GM12878 (cell line): ENCODE measurements around the gene RBMS3. TPM values are rescaled to one million over a fixed set of nuclear protein-coding genes. Genes with fewer than 3 reads are reported as not detected.

ENCODE experiments used
- ATAC-seq: fragments of 200-7000 bp; cut with Tn5 transposase; 3 replicates; pipeline ENCODE4 v1.9.1; 2020; ENCODE audit warnings: mild to moderate bottlenecking, moderate library complexity
- BruUV-seq: library from RNA; stranded (reverse); fragments of 400-500 nt; replicated peaks from 2 replicates; lab custom pipeline; 2021; lab: Mats Ljungman, UMichigan
- CTCF ChIA-PET: fragments of 300-600 bp; sonication (Branson Sonifier 250); formaldehyde crosslinking; extraction: SDS; loops from one replicate; lab custom pipeline; 2021; ENCODE audit warnings: inconsistent platforms; lab: Yijun Ruan, JAX
- POLR2A ChIA-PET: fragments of 350-600 bp; formaldehyde crosslinking; extraction: SDS; loops from one replicate; lab custom pipeline; 2021; ENCODE audit warnings: inconsistent platforms; lab: Charles Lee
- RAD21 ChIA-PET: fragments of 300-600 bp; sonication (Branson Sonifier 250); formaldehyde crosslinking; loops from one replicate; lab custom pipeline; 2023; ENCODE audit warnings: antibody characterized with exemption; ENCODE audit not compliant: unreplicated experiment; lab: Charles Lee
- SMC1A ChIA-PET: fragments of 300-600 bp; sonication (Branson Sonifier 250); formaldehyde crosslinking; loops from one replicate; lab custom pipeline; 2023; ENCODE audit not compliant: unreplicated experiment, uncharacterized antibody; lab: Charles Lee
- DNase-seq: peaks from one replicate; pipeline ENCODE4 v3.0.0-alpha.2; 2011; ENCODE audit warnings: low read depth, low spot score
- FAIRE-seq: peaks from 3 replicates; lab custom pipeline; 2011; peaks lifted over from hg19 to GRCh38; lab: Jason Lieb, UNC
- H2AFZ ChIP-seq: 2 replicates; pipeline ENCODE4 v1.6.0; 2011; ENCODE audit warnings: low read depth, low read length, control low read depth; ENCODE audit not compliant: control insufficient read depth
- H3K27ac ChIP-seq: 2 replicates; pipeline ENCODE4 v1.5.1; 2011; ENCODE audit warnings: control low read depth; ENCODE audit not compliant: control insufficient read depth, insufficient read depth
- H3K27me3 ChIP-seq, 2 experiments: replicated peaks in 1 of 2; 2 replicates each; pipeline versions ENCODE4 v1.6.0 to v1.6.1; 2011; ENCODE audit warnings: low read length in 1 of 2; ENCODE audit not compliant: control insufficient read depth in 2 of 2, insufficient read depth in 2 of 2
- H3K36me3 ChIP-seq, 2 experiments: 2 replicates each; pipeline ENCODE4 v1.5.1; 2011; ENCODE audit warnings: low read length in 1 of 2; ENCODE audit not compliant: control insufficient read depth in 2 of 2, insufficient read depth in 2 of 2
- H3K4me1 ChIP-seq: 2 replicates; pipeline ENCODE4 v1.6.1; 2011; ENCODE audit warnings: mild to moderate bottlenecking, low read length, moderate library complexity, mixed read lengths; ENCODE audit not compliant: control insufficient read depth, insufficient read depth
- H3K4me2 ChIP-seq: 2 replicates; pipeline ENCODE4 v1.6.0; 2011; ENCODE audit warnings: control low read depth; ENCODE audit not compliant: control insufficient read depth, insufficient read depth
- H3K4me3 ChIP-seq: fragments of 200-600 bp; sonication (generic); 2 replicates; pipeline ENCODE4 v1.5.1; 2016
- H3K79me2 ChIP-seq: 2 replicates; pipeline ENCODE4 v1.6.0; 2011; ENCODE audit warnings: low read length; ENCODE audit not compliant: control insufficient read depth, insufficient read depth
- H3K9ac ChIP-seq: 2 replicates; pipeline ENCODE4 v1.8.0; 2011; ENCODE audit warnings: low read length, control low read depth, mixed read lengths; ENCODE audit not compliant: control insufficient read depth, insufficient read depth
- H3K9me3 ChIP-seq: replicated peaks from 3 replicates; pipeline ENCODE4 v1.5.1; 2011; ENCODE audit warnings: mild to moderate bottlenecking, low read length; ENCODE audit not compliant: control insufficient read depth, insufficient read depth
- H4K20me1 ChIP-seq: 2 replicates; pipeline ENCODE4 v1.6.0; 2011; ENCODE audit not compliant: control insufficient read depth, insufficient read depth
- ASH2L ChIP-seq: fragments of 300-600, 200-600 bp; sonication (generic); IDR thresholded peaks from 2 replicates; pipeline ENCODE4 v1.6.1; 2017; ENCODE audit warnings: low read depth, mild to moderate bottlenecking, borderline replicate concordance
- BACH1 ChIP-seq: fragments of 450-650 bp; IDR thresholded peaks from 2 replicates; pipeline ENCODE4 v1.6.1; 2017; ENCODE audit warnings: mild to moderate bottlenecking, borderline replicate concordance
- CTCF ChIP-seq, 3 experiments: IDR thresholded peaks in 2 of 3; conservative IDR thresholded peaks in 1 of 3; 2 replicates each; pipeline ENCODE4 v1.5.1; 2011; ENCODE audit warnings: low read depth in 3 of 3, low read length in 3 of 3, mild to moderate bottlenecking in 3 of 3, control low read depth in 2 of 3, moderate library complexity in 2 of 3, inconsistent platforms in 1 of 3, mixed read lengths in 1 of 3; ENCODE audit not compliant: control insufficient read depth in 2 of 3, insufficient read depth in 1 of 3; ENCODE audit errors: extremely low read depth in 1 of 3
- IRF4 ChIP-seq: IDR thresholded peaks from 2 replicates; pipeline ENCODE4 v1.6.1; 2011; ENCODE audit warnings: low read depth, low read length
- KDM1A ChIP-seq: fragments of 200-600 bp; sonication (generic); IDR thresholded peaks from 2 replicates; pipeline ENCODE4 v1.6.1; 2016; ENCODE audit warnings: borderline replicate concordance
- MYC ChIP-seq: IDR thresholded peaks from 2 replicates; pipeline ENCODE4 v1.6.1; 2011; ENCODE audit warnings: mild to moderate bottlenecking, low read length, moderate library complexity, inconsistent platforms; ENCODE audit not compliant: insufficient read depth, insufficient replicate concordance, insufficient read length, severe bottlenecking
- PKNOX1 ChIP-seq: fragments of 450-650 bp; IDR thresholded peaks from 2 replicates; pipeline ENCODE4 v1.6.1; 2016; ENCODE audit warnings: mild to moderate bottlenecking
- RB1 ChIP-seq: fragments of 450-650 bp; formaldehyde crosslinking; IDR thresholded peaks from 2 replicates; pipeline ENCODE4 v1.6.1; 2017; ENCODE audit warnings: mild to moderate bottlenecking, borderline replicate concordance
- RCOR1 ChIP-seq: conservative IDR thresholded peaks from 2 replicates; pipeline ENCODE4 v1.6.1; 2012; ENCODE audit warnings: low read depth, low read length, improper control_type of control experiment
- SMAD1 ChIP-seq: fragments of 450-650 bp; IDR thresholded peaks from 2 replicates; pipeline ENCODE4 v1.6.1; 2018; ENCODE audit warnings: mild to moderate bottlenecking, low read depth; ENCODE audit not compliant: partially characterized antibody
- STAT3 ChIP-seq: IDR thresholded peaks from 2 replicates; pipeline ENCODE4 v1.6.1; 2011; ENCODE audit warnings: low read depth, low read length, improper control_type of control experiment
- SUZ12 ChIP-seq: fragments of 200-600 bp; sonication (generic); IDR thresholded peaks from one replicate; pipeline ENCODE4 v1.6.1; 2018; ENCODE audit warnings: antibody characterized with exemption, mild to moderate bottlenecking; ENCODE audit not compliant: unreplicated experiment
- TCF3 ChIP-seq: IDR thresholded peaks from 2 replicates; pipeline ENCODE4 v1.6.1; 2012; ENCODE audit warnings: low read depth, mild to moderate bottlenecking, low read length, borderline replicate concordance; ENCODE audit not compliant: insufficient read depth
- ZNF274 ChIP-seq: IDR thresholded peaks from one replicate; pipeline ENCODE4 v1.8.0; 2011; ENCODE audit not compliant: insufficient read length, insufficient read depth
- WGBS: methylation state at CpG from one replicate; pipeline ENCODE4 v1.1.6; 2016; ENCODE audit warnings: low lambda C conversion rate; ENCODE audit not compliant: insufficient replicate concordance, insufficient coverage; ENCODE audit errors: missing lambda C conversion rate; 5-methylcytosine and 5-hydroxymethylcytosine counted together
- in situ Hi-C: fragments of 300-500 bp; cut with MboI; formaldehyde crosslinking; loops from 9 replicates; pipeline ENCODE4 v1.14.3; 2018; ENCODE audit warnings: mixed read lengths
- intact Hi-C: fragments of 100-400 bp; cut with micrococcal nuclease; formaldehyde crosslinking; loops from one replicate; pipeline ENCODE4 v1.14.2; 2022; ENCODE audit not compliant: unreplicated experiment
- polyA plus RNA-seq, 11 experiments: library from polyadenylated mRNA; depleted of rRNA in 4 of 11; unstranded in 6 of 11; stranded (reverse) in 5 of 11; fragments of >200 nt; fragmentation: Nextera tagmentation in 4 of 11; fragmentation: Illumina TruSeq in 1 of 11; extraction: Ambion mirVana in 4 of 11; extraction: Trizol in 1 of 11; gene quantifications; 1 replicate in 1 of 11; 2 replicates in 10 of 11; pipeline versions ENCODE4 v1.2.1 to v1.2.3, GENCODE V29; 2011 to 2016; ENCODE audit warnings: inconsistent platforms in 2 of 11, missing spikeins in 2 of 11, low read depth in 1 of 11
- total RNA-seq, 4 experiments: library from RNA; depleted of rRNA in 3 of 4; stranded (reverse); fragments of >200 nt in 3 of 4; fragmentation: Illumina TruSeq in 1 of 4; extraction: Trizol in 1 of 4; gene quantifications; 2 replicates each; pipeline versions ENCODE4 v1.2.1 to v1.2.3, GENCODE V29; 2013 to 2021

Gene RBMS3
- total and polyA plus RNA-seq, 10 of the 15 experiments (the other 5 are each of a cell fraction or from before 2014, with no cell fraction given) = 0.79 to 4.7 (median 3.1) TPM

GRCh38 chr3:29642393-29643033, 361.6 kb downstream of the RBMS3 start:
- Histone ChIP-seq H3K9ac (no peak overlapping the region), H3K4me2 (no peak overlapping the region), H3K9me3 (no peaks in the 10 kb centered on the region), H3K79me2 (no peaks in the 10 kb centered on the region), H3K4me1 (no peaks in the 10 kb centered on the region), H3K27ac (no peak overlapping the region), H3K36me3 (no peaks in the 10 kb centered on the region), H2AFZ (no peak overlapping the region), H3K27me3 (no peaks in the 10 kb centered on the region), H4K20me1 (no peaks in the 10 kb centered on the region), H3K4me3 (no peak overlapping the region)
- TF ChIP-seq RCOR1 (no peak), TCF3 (no peak), ZNF274 (no peak), SMAD1 (no peak), MYC (no peak)
- RAD21 ChIA-PET = no interaction called here
- WGBS = 58% methylated on average over 5 of the region's 5 CpGs
- in situ Hi-C loops = no loop called here
- FAIRE-seq (no peak), DNase-seq (no peak), ATAC-seq (no peak)
- SMC1A ChIA-PET = no interaction called here
- CTCF ChIA-PET = interaction anchor here (0.7 kb wide), 1 partner anchor 496 kb away, joined by 3 read pairs; no protein-coding TSS in a partner anchor
- no TSS peak for BruUV-seq
- intact Hi-C loops = no loop called here
- POLR2A ChIA-PET = no interaction called here

GRCh38 chr3:29643034-29643425, 362.2 kb downstream of the RBMS3 start:
- in situ Hi-C loops = no loop called here
- TF ChIP-seq KDM1A (no peak), IRF4 (no peak), PKNOX1 (no peak), CTCF (IDR thresholded peaks at IDR 0.05 in 2 of 3, conservative IDR thresholded peaks at IDR 0.05 in 1 of 3; ENCODE audit: control insufficient read depth in 2 of 3, extremely low read depth in 1 of 3, insufficient read depth in 1 of 3, low read depth in 3 of 3, low read length in 3 of 3) (no peak), ASH2L (no peak), STAT3 (no peak), RB1 (no peak), BACH1 (no peak), ZNF274 (no peak), SUZ12 (no peak)
- TF ChIP-seq, all 136 proteins: peak for 0
- Histone ChIP-seq H3K4me2 (no peak overlapping the region), H3K4me3 (no peak overlapping the region), H3K27ac (no peak overlapping the region), H3K27me3 (no peaks in the 10 kb centered on the region), H3K9me3 (no peaks in the 10 kb centered on the region), H3K9ac (no peak overlapping the region), H3K36me3 (no peaks in the 10 kb centered on the region), H4K20me1 (no peaks in the 10 kb centered on the region), H2AFZ (no peak overlapping the region), H3K4me1 (no peaks in the 10 kb centered on the region), H3K79me2 (no peaks in the 10 kb centered on the region)
- BruUV-seq = no TSS peak
- ChIA-PET CTCF (interaction anchor here (0.7 kb wide), 1 partner anchor 496 kb away, joined by 3 read pairs; no protein-coding TSS in a partner anchor), POLR2A (no interaction called here), RAD21 (no interaction called here), SMC1A (no interaction called here)
- no peak for DNase-seq
- intact Hi-C loops = no loop called here
- 15% methylated on average over 3 of the region's 3 CpGs for WGBS
- no peak for ATAC-seq
- no peak for FAIRE-seq
